NCI-H2227 (cell line): Measurements from ENCODE around the gene TSGA10IP.

Source experiments
- DNase-seq: peaks from one replicate; lab custom pipeline; 2025; ENCODE audit not compliant: unreplicated experiment; lab: John Stamatoyannopoulos, UW

The TSGA10IP gene

DNA sequence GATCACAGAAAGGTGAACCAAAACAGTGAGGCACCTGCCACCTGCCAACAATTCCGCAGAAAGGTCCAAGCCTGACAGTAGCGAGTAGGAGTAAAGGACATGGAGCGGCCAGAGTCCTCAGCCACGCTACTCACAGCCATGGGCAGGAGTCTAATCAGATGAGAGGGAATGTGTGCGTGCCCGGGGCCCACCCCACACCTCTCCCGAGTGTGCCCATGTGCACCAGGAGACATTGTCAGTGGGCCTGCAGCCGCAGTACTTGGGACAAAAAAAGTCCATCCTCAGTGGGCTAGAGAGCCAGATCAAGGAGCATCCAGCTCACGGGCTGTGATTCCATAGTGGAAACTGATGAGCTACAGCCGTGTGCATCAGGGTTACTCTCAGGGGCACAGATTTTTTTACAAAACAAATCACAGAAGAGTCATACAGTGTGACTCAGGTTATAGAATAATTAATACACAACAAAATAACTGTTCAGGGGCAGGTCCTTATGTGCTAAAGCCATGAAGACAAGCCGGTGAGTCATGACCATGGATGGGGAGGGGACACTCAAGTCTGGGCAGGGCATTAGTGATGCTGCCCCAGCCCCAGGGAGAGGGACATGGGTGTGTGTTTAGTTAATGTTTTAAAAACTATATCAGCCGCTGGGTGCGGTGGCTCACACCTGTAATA is 28.3 kb downstream of the TSGA10IP start:
- DNase-seq, result no peak

DNA sequence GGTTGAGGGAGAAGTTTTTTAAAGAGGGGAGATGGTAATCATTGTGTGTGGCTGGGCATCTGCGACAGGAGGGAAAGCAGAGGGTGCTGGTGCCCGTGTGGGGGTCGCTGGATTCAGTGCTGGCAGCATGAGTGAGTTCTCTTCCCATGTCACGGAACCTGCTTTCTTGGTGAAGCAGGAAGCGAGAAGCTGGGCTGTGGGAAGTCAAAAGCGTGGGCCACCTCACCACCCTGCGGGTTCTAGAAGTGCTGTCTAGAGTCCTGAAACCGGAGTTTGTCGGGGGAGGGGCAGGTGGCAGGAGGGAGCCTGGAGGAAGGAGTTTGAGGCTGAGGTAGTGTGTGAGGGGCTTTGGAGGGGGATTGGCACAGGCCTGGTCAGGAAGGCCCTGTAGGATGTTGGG is 30.5 kb downstream of the TSGA10IP start:
- no peak for DNase-seq

DNA sequence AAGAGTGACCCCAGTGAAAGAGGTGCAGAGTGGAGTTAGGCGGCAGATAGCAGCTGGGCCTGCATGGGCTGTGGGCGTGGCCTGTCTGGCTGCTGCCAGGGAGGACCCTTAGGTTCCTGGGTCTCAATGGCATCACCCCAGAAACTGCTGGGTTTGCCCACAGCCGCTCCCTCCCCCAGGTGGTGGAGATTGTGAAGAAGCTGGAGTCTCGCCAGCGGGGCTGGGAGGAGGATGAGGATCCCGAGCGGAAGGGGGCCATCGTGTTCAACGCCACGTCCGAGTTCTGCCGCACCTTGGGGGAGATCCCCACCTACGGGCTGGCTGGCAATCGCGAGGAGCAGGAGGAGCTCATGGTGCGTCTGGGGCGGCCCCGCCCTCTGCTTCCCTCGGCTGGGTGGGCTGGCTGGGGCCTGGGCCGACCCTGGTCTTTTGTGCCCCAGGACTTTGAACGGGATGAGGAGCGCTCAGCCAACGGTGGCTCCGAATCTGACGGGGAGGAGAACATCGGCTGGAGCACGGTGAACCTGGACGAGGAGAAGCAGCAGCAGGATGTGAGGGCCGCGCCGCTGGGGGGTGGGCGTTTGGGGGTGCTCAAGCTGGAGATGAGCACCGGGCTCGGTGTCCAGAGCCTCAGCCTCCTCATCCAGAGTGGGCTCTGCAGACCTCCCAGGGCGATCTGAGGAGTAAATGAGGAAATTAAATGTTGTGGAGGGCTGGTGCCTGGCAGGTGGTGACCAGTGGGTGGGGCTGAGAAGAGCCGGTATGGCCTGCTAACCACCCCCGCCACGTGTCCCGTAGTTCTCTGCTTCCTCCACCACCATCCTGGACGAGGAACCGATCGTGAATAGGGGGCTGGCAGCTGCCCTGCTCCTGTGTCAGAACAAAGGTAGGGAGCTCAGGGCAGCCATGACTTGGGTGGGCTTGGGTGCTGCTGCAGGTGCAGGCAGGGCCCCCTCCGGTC is 31.2 kb downstream of the TSGA10IP start:
- no peak for DNase-seq

DNA sequence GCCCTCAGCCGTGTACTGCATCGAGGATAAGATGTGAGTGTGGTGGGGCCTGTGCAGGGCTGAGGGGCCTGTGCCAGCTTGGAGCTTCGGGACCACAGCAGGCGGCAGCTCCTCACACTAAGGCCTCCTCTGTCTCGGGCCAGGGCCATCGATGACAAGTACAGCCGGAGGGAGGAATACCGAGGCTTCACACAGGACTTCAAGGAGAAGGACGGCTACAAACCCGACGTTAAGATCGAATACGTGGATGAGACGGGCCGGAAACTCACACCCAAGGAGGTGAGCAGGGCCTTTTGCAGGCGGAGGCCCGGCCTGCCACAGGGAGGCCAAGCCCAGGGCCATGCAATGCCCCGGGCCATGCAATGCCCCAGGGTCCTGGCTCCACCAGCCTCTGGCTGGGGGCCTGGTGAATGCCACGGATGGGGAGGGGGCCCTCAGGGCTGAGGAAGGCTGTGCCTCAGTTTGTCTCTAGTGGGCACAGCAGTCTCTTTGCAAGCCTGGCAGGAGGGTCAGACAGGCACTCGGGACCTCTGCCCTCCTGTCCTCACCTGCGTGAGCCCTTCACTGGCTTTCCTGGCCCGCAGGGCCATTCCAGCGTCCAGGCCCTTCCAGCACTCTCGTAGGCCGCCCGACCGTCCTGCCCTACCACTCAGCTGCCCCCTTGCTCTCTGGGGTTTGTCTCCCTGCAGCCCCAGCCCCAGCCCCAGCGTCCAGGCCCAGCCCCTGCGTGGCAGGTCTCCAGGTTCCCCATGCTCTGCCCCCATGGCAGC is 32.5 kb downstream of the TSGA10IP start:
- DNase-seq, result no peak

DNA sequence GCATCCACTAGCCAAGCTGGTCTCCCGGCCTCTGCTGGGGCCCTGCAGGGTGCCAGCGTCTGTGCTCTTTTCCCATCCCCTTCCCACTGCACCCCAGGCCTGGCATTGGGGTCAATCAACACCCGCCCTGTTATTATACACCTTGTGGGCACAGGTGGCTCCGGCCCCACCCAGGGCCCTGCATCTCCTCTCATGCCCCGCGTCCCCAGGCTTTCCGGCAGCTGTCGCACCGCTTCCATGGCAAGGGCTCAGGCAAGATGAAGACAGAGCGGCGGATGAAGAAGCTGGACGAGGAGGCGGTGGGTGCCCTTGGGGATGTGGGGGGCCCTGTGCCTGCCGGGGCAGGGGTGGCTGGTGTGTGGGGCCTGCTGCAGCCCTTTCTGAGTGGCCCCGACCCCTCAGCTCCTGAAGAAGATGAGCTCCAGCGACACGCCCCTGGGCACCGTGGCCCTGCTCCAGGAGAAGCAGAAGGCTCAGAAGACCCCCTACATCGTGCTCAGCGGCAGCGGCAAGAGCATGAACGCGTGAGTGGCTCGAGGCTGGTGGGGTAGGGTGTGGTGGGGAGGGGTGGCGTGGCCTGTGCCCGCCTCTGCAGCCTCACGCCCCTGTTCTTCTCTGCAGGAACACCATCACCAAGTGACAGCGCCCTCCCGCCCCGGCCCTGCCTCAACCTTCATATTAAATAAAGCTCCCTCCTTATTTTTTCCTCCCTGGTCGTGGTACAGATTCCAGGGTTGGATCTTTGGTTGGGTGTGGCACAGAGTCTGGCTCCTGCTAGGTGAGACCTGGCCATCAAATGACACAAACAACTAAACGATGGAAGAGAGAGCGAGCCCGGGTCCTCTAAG is 33.3 kb downstream of the TSGA10IP start:
- no peak for DNase-seq

DNA sequence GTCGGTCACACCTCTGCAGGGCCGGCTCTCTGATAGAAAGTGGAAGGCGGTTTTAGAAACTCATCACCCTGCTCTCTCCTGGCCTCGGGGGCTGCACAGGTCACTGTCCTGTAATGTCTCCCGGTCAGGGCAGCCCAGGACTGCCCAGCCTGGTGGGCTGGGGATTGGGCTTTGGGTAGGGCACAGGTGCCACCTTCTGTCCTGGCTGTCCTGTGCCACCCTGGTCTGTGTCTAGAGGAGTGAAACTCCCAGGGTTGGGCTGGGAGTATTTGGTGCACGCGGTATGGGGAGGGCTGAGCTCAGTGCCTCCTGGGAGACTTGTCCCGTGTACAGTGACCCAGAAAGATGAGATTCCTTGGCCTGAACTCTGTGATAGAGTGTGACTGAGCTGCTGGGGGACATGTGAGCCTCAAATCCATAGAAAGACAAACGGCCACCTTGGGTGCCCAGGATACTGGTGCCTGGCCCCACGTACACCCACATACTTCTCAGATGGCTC is 34.0 kb downstream of the TSGA10IP start:
- no peak for DNase-seq

DNA sequence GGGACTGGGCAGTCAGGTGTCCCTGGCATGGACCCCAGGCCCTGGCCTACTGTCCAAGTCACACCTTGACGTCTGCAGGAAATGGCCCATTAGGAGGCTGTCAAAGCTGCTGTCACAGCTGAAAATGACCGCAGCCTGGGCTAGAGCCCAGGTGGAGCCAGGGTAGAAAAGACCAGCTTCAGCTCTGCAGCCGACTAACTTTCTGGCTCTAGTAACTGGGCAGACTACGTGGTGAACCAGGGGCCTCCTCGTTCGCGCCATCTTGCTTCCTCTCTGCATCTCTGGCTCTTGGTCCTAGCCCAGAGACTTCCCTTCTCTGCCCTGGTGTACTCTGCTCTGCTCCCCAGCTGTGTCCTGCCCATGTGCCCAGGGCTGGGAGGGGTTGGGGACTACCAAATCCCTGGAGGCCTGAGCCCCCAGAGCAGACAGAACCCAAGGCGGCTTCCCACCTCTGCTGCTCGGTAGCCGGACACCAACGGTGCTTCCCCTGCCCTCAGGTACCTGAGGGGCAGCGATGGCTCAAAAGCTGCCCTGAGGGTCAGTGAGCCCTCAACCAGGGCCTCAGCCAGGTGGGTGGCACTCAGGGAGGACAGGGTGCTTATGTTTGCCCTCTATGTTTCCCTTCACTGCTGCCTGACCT is 35.9 kb downstream of the TSGA10IP start:
- no peak for DNase-seq

DNA sequence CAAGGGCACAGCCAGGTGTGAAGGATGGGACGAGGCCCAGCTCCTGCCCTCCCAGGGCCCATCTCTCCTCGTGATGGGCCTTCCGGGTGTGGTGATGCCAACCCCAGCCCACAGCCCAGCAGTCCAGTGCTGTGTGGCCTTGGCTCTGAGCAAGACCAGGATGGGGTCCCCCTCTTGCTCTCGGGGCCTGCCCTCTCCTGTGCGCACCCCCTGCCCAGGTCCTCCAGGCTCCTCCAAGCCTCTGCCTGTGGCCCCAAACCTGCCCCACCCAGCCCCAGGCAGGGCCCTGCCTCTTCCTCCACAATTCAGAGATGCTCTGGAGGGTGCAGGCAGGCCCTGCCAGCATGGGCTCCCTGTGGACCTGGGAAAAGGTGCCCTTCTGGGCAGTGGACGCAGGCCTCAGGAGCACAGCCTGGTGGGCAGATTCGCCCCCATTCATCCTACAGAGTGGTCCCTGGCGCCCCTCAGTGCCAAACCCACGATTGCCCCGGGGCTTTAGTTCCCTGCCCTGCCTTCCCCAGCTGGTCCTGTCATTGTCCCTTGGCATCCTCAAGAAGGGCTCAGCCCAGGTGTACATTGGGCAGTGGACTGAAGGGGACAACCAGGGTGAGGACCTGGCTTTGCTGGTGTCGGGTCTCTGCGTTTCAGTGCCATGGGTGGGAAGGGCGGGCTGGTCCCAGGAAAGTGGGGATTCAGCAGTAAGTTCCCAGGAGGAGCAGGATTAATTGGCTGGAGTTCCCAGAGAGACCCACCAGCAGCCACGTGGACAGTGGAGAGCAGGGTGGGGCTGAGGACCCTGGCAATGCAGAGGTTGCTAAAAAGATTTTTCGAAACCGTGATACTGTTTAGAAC is 36.9 kb downstream of the TSGA10IP start:
- DNase-seq, result no peak

DNA sequence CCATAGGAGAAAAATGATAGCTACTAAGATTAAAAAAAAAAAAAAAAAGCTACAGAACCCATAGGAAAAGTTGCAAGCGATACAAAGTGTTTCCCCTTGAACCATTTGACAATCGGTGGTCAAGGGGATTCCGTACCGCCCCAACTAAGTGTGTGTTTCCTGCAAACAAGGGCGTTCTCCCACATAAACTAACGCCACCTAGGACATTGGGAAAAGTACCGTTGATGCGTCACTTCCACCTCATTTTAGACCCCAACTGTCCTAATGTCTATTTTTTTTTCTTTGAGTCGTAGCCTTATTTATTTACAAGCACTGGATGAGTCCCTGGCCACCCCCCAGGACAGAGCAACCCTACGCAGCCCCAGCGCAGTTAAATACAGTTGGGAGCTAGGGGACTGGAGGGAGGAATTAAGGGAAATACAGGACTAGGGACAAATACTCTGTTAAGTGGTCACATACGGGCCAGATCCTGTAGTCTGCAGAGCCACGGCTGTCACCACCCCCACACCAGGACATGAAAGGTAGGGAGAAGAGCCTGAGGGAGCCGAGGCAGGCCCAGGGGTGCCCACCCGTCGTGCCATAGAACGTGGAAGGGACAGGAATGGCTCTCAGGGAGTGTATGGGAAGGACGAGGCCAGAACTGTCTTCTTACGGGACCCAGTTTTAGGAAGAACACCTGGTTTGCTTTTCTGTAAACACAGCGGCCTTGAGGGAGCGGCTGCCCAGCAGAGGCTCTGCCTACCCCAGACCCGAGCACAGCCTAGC is 37.7 kb downstream of the TSGA10IP start:
- DNase-seq, result no peak

DNA sequence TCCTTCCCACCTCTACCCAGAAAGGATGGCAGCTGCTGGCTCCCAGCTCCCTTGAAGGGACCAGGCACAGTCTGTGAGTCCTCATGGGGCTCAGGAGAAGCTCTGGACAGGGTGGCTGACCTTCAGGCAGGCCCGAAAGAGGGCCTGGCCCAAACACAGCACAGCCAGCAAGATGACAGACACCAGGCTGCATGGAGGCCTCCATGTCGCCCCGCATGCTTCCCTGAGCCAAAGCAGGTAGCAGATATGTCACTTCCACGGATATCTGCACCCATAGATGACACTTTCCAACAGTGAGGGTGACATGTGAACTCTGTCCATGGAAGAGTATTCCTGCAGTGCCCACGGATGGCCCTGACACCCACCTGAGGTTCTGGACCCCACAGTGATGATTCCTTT is 38.3 kb downstream of the TSGA10IP start:
- no peak for DNase-seq

DNA sequence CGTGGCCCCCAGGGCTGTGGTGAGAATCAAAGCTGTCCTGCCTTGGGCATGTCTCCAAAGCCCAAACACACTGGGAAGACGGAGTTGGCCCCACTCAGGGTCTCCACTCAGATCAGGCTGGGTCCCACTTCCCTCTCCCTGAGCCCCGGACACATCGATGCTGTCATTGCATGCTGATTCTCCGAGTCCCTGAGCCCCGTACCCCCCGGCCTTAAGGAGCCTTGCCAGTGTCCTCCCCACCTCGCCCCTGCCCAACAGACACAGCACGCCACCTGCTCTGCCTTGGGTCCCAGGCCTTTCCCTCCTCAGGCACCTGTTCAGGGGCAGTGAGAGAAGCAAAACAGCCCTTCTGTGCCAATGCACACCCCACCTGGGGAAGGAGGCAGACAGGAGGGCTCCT is 42.1 kb downstream of the TSGA10IP start:
- no peak for DNase-seq

DNA sequence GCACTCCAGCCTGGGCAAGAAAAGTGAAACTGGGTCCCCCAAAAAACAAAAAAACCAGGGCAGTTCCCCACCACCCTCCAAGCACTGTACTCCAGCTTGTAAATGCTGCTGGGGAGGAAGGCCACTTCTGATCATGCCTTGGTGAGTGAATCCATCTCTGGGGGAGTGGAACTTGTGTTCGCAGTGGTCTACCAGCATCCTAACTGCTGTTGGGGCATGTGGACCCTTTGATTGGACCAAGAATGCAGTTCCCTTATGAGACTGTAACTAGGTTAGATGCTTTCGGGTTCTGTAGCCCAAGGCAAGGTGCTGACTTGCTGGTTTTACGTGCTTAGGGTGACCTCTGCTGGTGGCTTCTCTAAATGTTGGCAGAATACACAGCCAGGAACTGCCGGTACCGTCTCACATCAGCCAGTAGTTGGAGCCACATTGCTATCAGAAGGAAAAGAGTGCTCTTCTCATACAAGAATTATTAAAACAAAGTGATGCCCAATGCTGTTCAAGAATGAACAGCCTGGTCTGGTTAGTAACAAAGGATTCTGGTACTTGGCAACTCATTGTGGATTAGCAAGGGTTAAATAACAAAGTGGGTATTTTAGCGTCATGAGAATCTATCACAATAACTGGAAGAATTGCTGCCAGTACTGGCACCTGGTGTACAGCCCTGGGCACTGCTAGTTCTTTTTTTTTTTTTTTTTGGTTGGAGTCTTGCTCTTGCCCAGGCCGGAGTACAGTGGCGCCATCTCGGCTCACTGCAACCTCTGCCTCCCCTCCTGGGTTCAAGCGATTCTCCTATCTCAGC is 43.7 kb downstream of the TSGA10IP start:
- peak; percentile 95 for DNase-seq

DNA sequence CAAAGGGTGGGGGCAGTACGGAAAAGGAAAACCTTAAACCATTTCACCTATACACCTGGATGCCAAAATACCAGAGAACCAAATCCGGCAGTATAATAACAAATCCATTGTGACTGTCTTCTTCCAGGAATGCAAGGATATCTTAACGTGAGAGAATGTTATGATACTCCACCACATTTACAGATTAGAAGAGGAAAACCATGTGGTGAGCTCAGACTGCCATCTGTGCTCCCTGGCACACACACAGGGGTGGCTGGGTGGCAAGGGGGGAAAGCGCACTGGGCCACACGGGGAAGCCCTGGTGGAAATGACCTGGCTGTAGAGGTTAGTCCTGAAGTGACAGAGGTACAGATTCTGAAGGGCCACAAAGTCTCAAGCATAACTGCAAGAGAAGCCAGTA is 46.8 kb downstream of the TSGA10IP start:
- DNase-seq, result no peak

DNA sequence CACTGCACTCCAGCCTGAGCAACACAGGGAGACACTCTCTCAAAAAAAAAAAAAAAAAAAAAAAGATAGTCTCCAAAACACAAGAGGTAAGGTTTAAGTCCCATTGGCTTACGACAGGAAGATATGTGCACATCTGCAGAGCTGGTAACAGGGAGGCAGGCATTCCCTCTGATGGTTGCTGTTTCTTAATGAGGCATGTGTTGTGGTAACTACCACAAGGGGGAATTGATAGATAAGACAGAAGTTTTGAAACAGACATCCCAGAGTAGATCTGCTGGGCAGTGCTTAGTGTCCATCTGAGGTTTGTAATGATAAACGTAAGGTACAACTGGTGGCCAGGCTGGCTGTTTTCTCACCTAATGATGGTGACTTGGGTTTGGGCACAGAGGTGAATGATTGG is 52.0 kb downstream of the TSGA10IP start:
- no peak for DNase-seq

DNA sequence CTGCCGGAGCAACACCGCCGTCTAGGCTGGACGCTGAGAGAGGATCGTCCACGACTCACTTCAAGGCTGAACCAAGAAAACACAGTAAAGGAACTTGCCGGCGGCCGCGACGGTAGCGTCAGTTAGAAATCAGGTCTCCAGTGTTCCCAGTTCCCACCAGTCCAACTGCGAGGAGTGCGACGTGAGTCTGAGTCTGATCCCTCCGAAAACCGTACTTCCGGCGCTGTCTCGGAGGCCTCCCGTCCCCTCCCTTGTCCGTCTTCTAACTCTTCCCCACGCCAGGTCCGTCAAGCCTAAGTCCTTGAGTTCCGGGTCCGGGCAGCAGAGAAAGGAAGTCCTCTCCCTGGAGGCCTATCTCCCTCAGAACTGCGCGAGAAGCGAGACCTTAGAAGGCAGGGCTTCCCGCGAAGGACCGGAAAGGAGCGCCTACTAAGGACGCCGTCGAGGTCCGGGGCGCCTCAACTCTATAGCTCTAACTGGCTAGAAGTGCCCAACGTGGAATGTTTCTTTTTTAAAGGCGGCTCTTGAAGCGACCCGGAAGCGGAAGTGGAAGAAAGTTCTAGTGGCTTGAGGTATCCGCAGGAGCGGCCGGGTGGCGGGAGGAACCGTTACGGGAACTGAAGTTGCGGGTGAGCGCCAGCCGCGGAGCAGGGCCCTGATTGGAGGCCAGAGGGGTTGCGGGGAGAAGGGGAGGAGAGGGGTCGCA is 56.8 kb downstream of the TSGA10IP start, which contains the start of the genes BANF1 and EIF1AD:
Gene BANF1 (plus strand): TSS at position 562 of the 706 bp plus-strand sequence. CDS start 748 bp downstream, outside the sequence.
Gene EIF1AD (minus strand): TSS at position 216 of the 706 bp plus-strand sequence. CDS start 1,768 bp downstream, outside the sequence.
- DNase-seq, result peak; percentile 98

DNA sequence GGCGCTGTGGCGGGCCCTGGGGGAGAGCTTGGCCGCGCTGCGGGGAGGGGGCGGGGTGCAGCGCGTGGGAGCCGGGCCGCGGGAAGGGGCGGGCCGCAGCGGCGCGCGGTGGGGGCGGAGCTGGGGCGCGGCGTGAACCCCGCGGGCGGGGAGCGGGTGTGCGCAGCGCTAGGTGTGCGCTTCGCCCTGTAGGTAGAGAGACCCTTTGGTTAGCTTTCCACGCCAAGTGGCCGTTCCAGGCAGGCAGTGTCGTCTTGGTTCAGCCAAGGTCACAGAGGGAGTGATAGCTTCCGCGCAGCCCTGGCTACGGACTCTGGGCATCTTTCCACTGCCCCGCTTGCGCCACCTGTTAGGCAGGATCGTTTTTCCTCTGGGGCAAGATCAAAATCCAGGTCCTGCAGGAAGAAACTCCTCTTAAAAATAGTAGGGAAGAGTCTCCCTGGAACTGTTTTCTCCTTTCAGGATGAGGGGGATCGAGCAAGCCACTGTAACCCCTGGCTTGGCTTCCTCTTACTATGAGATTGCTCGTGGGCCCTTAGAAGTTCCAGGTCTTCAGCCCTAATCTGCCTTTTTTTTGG is 57.5 kb downstream of the TSGA10IP start:
- DNase-seq, result peak; percentile 83
